Measurements from ENCODE around the gene PPT1.

- TF ChIP-seq CTCF (optimal IDR thresholded peaks at IDR 0.05 in 1 of 3, IDR thresholded peaks at IDR 0.05 in 1 of 3, conservative IDR thresholded peaks at IDR 0.05 in 1 of 3; ENCODE audit: extremely low read depth in 1 of 3, insufficient read depth in 2 of 3, low read length in 3 of 3) = no peak
- TF ChIP-seq EZH2 (IDR thresholded peaks at IDR 0.05; ENCODE audit: low read length) = no peak
These were observed 15.2 kb downstream of the PPT1 start for GRCh38 chr1:40081871-40082270.

All from keratinocyte (primary cell).